HPDE6-E6E7 (cell line): Measurements from ENCODE around the gene JPH2.
"Not testable (repeated sequence)": the region's sequence is repeated elsewhere in the genome, so short reads cannot be mapped to it uniquely, and the experiment has no call there.

ENCODE experiments used
- DNase-seq: peaks from one replicate; pipeline ENCODE4 v3.0.0; 2011; ENCODE audit warnings: missing footprints; ENCODE audit errors: extremely low spot score

JPH2 gene

GRCh38 chr20:44187054-44187771 is at the start of gene JPH2:
Gene JPH2, minus strand, starts transcription at chr20:44187188. Its CDS starts 483 bp downstream, at chr20:44186705.
- DNase-seq = peak; percentile 94

- DNase-seq = no peak
Observed at GRCh38 chr20:44235702-44236101, 48.7 kb upstream of the JPH2 start.

GRCh38 chr20:44234566-44235317 is 47.8 kb upstream of the JPH2 start:
- DNase-seq = no peak

- DNase-seq = no peak
Observed at GRCh38 chr20:44233436-44234016, 46.5 kb upstream of the JPH2 start.

- DNase-seq = not testable (repeated sequence)
Observed at GRCh38 chr20:44232469-44232856, 45.5 kb upstream of the JPH2 start.

GRCh38 chr20:44231713-44232468 is 44.9 kb upstream of the JPH2 start:
- DNase-seq = no peak

GRCh38 chr20:44231193-44231592 is 44.2 kb upstream of the JPH2 start:
- no peak for DNase-seq

GRCh38 chr20:44228465-44229258 is 41.7 kb upstream of the JPH2 start:
- DNase-seq = no peak

GRCh38 chr20:44224637-44225036 is 37.6 kb upstream of the JPH2 start:
- DNase-seq = no peak

GRCh38 chr20:44223721-44224120 is 36.7 kb upstream of the JPH2 start:
- no peak for DNase-seq

- DNase-seq = no peak
Observed at GRCh38 chr20:44222633-44223368, 35.8 kb upstream of the JPH2 start.

- DNase-seq = no peak
Observed at GRCh38 chr20:44222027-44222426, 35.0 kb upstream of the JPH2 start.

- no peak for DNase-seq
Observed at GRCh38 chr20:44221368-44221954, 34.5 kb upstream of the JPH2 start.

- DNase-seq = no peak
Observed at GRCh38 chr20:44219791-44220190, 32.8 kb upstream of the JPH2 start.

- DNase-seq = no peak
Observed at GRCh38 chr20:44219170-44219730, 32.3 kb upstream of the JPH2 start.

GRCh38 chr20:44218446-44218845 is 31.5 kb upstream of the JPH2 start:
- DNase-seq = no peak

- DNase-seq = peak; percentile 86
Observed at GRCh38 chr20:44217342-44218092, 30.5 kb upstream of the JPH2 start.

- peak; percentile 76 for DNase-seq
Observed at GRCh38 chr20:44215125-44215524, 28.1 kb upstream of the JPH2 start.

GRCh38 chr20:44212792-44213191 is 25.8 kb upstream of the JPH2 start:
- DNase-seq = peak; percentile 45
